H4 (cell line): ENCODE data around the gene ACOT11. TPM values are rescaled to one million over a fixed set of nuclear protein-coding genes. Genes with fewer than 3 reads are reported as not detected.

ENCODE experiments used
- DNase-seq: peaks from one replicate; pipeline ENCODE4 v3.0.0-alpha.2; 2015; ENCODE audit warnings: low spot score
- total RNA-seq: library from RNA; depleted of rRNA; stranded (reverse); fragments of >200 nt; shearing (Covaris generic); gene quantifications from 2 replicates; pipeline ENCODE4 v1.2.3, GENCODE V29; 2014

ACOT11 gene
- total RNA-seq, 1 experiment from 2014 or later, result 1.5 TPM

- DNase-seq, result no peak
These were observed 16.5 kb downstream of the ACOT11 start for GRCh38 chr1:54564312-54565112.

GRCh38 chr1:54565113-54565501 is 17.1 kb downstream of the ACOT11 start:
- DNase-seq, result no peak

GRCh38 chr1:54566438-54567141 is 18.6 kb downstream of the ACOT11 start:
- DNase-seq, result no peak

GRCh38 chr1:54567961-54568360 is 19.9 kb downstream of the ACOT11 start:
- DNase-seq, result no peak

GRCh38 chr1:54569339-54569738 is 21.3 kb downstream of the ACOT11 start:
- DNase-seq, result peak; percentile 57

- DNase-seq, result no peak
These were observed 22.1 kb downstream of the ACOT11 start for GRCh38 chr1:54570161-54570560.

- no peak for DNase-seq
These were observed 23.3 kb downstream of the ACOT11 start for GRCh38 chr1:54571326-54571725.

GRCh38 chr1:54571803-54572541 is 23.9 kb downstream of the ACOT11 start:
- DNase-seq, result no peak

GRCh38 chr1:54572542-54572850 is 24.5 kb downstream of the ACOT11 start:
- no peak for DNase-seq

- no peak for DNase-seq
These were observed 26.2 kb downstream of the ACOT11 start for GRCh38 chr1:54574158-54574778.

- DNase-seq, result no peak
These were observed 27.1 kb downstream of the ACOT11 start for GRCh38 chr1:54575161-54575560.

- no peak for DNase-seq
These were observed 27.7 kb downstream of the ACOT11 start for GRCh38 chr1:54575605-54576290.

- DNase-seq, result peak; percentile 67
These were observed 29.6 kb downstream of the ACOT11 start for GRCh38 chr1:54577612-54578011.

GRCh38 chr1:54579337-54579781 is 31.3 kb downstream of the ACOT11 start:
- no peak for DNase-seq

GRCh38 chr1:54580856-54581550 is 33.0 kb downstream of the ACOT11 start:
- no peak for DNase-seq

GRCh38 chr1:54581621-54582035 is 33.6 kb downstream of the ACOT11 start:
- peak; percentile 95 for DNase-seq

- no peak for DNase-seq
These were observed 34.7 kb downstream of the ACOT11 start for GRCh38 chr1:54582566-54583306.

- no peak for DNase-seq
These were observed 35.3 kb downstream of the ACOT11 start for GRCh38 chr1:54583307-54583686.

GRCh38 chr1:54583871-54584270 is 35.8 kb downstream of the ACOT11 start:
- no peak for DNase-seq

GRCh38 chr1:54584575-54584974 is 36.5 kb downstream of the ACOT11 start:
- no peak for DNase-seq
